HepG2 (cell line): ENCODE data around the gene DYDC2. TPM values are rescaled to one million over a fixed set of nuclear protein-coding genes. Genes with fewer than 3 reads are reported as not detected.

Source experiments
- CCDC6 ChIP-seq: sonication (generic); formaldehyde crosslinking; IDR thresholded peaks from 2 replicates; pipeline ENCODE4 v1.8.1; 2022; ENCODE audit warnings: mild to moderate bottlenecking, missing genetic modification reagents, moderate library complexity
- ELF3 ChIP-seq: IDR thresholded peaks from 2 replicates; pipeline ENCODE4 v1.6.1; 2016; ENCODE audit warnings: missing genetic modification reagents, missing compliant biosample characterization
- FOXO1 ChIP-seq: sonication (generic); formaldehyde crosslinking; IDR thresholded peaks from 2 replicates; pipeline ENCODE4 v1.4.0; 2020; ENCODE audit warnings: missing genetic modification reagents
- HDAC1 ChIP-seq: sonication (generic); formaldehyde crosslinking; IDR thresholded peaks from 2 replicates; pipeline ENCODE4 v1.5.1; 2020; ENCODE audit warnings: mild to moderate bottlenecking, missing genetic modification reagents
- KAT7 ChIP-seq: IDR thresholded peaks from 2 replicates; pipeline ENCODE4 v1.6.1; 2018; ENCODE audit warnings: borderline replicate concordance, missing compliant biosample characterization
- MXI1 ChIP-seq: IDR thresholded peaks from 3 replicates; pipeline ENCODE4 v1.6.1; 2012; ENCODE audit warnings: low read depth, low read length, inconsistent platforms, borderline replicate concordance
- PPARG ChIP-seq: conservative IDR thresholded peaks from 2 replicates; pipeline ENCODE4 v1.6.1; 2016; ENCODE audit warnings: missing biosample characterization, missing genetic modification reagents
- RARA ChIP-seq: IDR thresholded peaks from 2 replicates; pipeline ENCODE4 v1.6.1; 2016; ENCODE audit warnings: missing genetic modification reagents, missing compliant biosample characterization
- RFXANK ChIP-seq: IDR thresholded peaks from 2 replicates; pipeline ENCODE4 v1.6.1; 2016
- ZMYM3 ChIP-seq: sonication (generic); formaldehyde crosslinking; IDR thresholded peaks from 2 replicates; pipeline ENCODE4 v1.5.1; 2020; ENCODE audit warnings: mild to moderate bottlenecking, missing genetic modification reagents
- ZNF614 ChIP-seq: IDR thresholded peaks from 2 replicates; pipeline ENCODE4 v1.6.1; 2018; ENCODE audit warnings: missing biosample characterization, missing genetic modification reagents, inconsistent platforms, borderline replicate concordance
- ZNF768 ChIP-seq: sonication (generic); formaldehyde crosslinking; IDR thresholded peaks from 2 replicates; pipeline ENCODE4 v1.4.0; 2020; ENCODE audit warnings: missing genetic modification reagents
- ZNF792 ChIP-seq: IDR thresholded peaks from 2 replicates; pipeline ENCODE4 v1.6.1; 2016
- ZNF878 ChIP-seq: sonication (generic); formaldehyde crosslinking; IDR thresholded peaks from 2 replicates; pipeline ENCODE4 v1.8.1; 2023; ENCODE audit warnings: mild to moderate bottlenecking, missing genetic modification reagents, moderate library complexity
- polyA plus RNA-seq, 8 experiments: library from polyadenylated mRNA; depleted of rRNA in 3 of 8; stranded (reverse) in 7 of 8; unstranded in 1 of 8; fragments of >200 nt; fragmentation: Illumina TruSeq in 4 of 8; extraction: Trizol in 4 of 8; gene quantifications; 2 replicates each; pipeline versions ENCODE4 v1.2.1 to v1.2.3, GENCODE V29; 2011 to 2016; ENCODE audit warnings: low read depth in 4 of 8, missing spikeins in 1 of 8, mixed read lengths in 1 of 8; ENCODE audit not compliant: insufficient read depth in 1 of 8
- total RNA-seq, 5 experiments: library from RNA; depleted of rRNA; stranded (reverse); fragments of >200 nt; fragmentation: Illumina TruSeq; extraction: Trizol; gene quantifications; 2 replicates each; pipeline ENCODE4 v1.2.3, GENCODE V29; 2016; ENCODE audit warnings: low read depth in 1 of 5
- TF ChIP-seq, protein P1 (sequence below): sonication (generic); IDR thresholded peaks from 2 replicates; pipeline ENCODE4 v1.6.1; 2016; ENCODE audit warnings: low read depth, borderline replicate concordance
- TF ChIP-seq, protein P2 (sequence below): sonication (generic); formaldehyde crosslinking; IDR thresholded peaks from 2 replicates; pipeline ENCODE4 v1.5.1; 2020; ENCODE audit warnings: mild to moderate bottlenecking, missing genetic modification reagents, moderate library complexity
- TF ChIP-seq, protein P3 (sequence below): sonication (generic); formaldehyde crosslinking; IDR thresholded peaks from 2 replicates; pipeline ENCODE4 v1.4.0; 2020; ENCODE audit warnings: missing genetic modification reagents, borderline replicate concordance
- TF ChIP-seq, protein P4 (sequence below): sonication (generic); formaldehyde crosslinking; IDR thresholded peaks from 2 replicates; pipeline ENCODE4 v1.4.0; 2020; ENCODE audit warnings: mild to moderate bottlenecking, missing genetic modification reagents, borderline replicate concordance

DYDC2 gene
- total and polyA plus RNA-seq, 2 of the 13 experiments (the other 11 are each of a cell fraction or from before 2014, with no cell fraction given) = 0.98 to 2.3 TPM

DNA sequence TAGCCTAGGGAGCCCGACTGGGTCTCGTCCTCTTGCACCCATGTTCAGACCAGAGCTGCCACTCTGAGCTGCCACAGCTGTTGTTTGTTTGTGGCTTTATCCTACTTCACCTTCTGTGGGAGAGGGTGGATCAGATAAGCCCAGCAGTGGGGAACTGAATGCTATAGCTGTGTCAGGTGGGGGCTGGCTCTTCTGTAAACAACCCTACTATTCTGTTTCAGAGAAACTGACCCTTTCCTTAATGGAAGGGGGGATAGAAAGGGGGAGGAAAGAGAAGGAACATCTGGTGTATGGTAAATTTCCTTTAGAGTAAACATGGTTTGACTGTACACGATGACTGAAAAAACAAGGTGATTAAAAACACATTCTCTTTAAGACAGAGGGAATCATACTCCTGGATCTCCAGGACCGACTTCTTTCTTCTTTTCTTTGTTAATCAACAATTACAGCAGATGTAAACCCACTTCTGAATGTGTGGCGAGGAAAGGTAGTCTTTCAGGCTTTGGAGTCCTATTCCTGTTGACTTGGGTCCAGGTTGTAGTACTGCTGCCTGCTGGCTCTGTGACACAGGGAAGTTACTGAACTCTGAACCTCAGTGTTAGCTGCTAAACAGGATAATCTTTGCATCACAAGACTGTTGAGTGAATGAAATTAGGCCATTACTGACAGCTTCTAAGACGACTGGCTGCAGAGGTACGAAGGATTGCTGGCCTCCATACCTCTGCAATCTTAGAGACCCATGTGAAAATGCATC, 57.7 kb downstream of the DYDC2 start (continued):
- no peak for TF ChIP-seq RFXANK (CRISPR knock-in tag)
- TF ChIP-seq KAT7 (CRISPR knock-in tag) = peak; percentile 75; the same call in 1 of the 2 replicates
- no peak for TF ChIP-seq ZNF878 (CRISPR knock-in tag)
- 0 out of 2 replicates have a peak, but pooled peaks have one; percentile 49 for TF ChIP-seq HDAC1 (CRISPR knock-in tag)
- TF ChIP-seq ZNF614 (CRISPR knock-in tag) = peak; percentile 79; the same call in 1 of the 2 replicates
- TF ChIP-seq RARA (CRISPR knock-in tag) = peak; percentile 37; the same call in 1 of the 2 replicates
- TF ChIP-seq PPARG (CRISPR knock-in tag) = 0 out of 2 replicates have a peak, but pooled peaks have one; percentile 25
- TF ChIP-seq ELF3 = peak; percentile 68; the same call in 1 of the 2 replicates
- TF ChIP-seq, protein P1, sequence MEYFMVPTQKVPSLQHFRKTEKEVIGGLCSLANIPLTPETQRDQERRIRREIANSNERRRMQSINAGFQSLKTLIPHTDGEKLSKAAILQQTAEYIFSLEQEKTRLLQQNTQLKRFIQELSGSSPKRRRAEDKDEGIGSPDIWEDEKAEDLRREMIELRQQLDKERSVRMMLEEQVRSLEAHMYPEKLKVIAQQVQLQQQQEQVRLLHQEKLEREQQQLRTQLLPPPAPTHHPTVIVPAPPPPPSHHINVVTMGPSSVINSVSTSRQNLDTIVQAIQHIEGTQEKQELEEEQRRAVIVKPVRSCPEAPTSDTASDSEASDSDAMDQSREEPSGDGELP = peak; percentile 66; the same call in 1 of the 2 replicates
- peak; percentile 45; the same call in 1 of the 2 replicates for TF ChIP-seq FOXO1
- TF ChIP-seq, protein P2, sequence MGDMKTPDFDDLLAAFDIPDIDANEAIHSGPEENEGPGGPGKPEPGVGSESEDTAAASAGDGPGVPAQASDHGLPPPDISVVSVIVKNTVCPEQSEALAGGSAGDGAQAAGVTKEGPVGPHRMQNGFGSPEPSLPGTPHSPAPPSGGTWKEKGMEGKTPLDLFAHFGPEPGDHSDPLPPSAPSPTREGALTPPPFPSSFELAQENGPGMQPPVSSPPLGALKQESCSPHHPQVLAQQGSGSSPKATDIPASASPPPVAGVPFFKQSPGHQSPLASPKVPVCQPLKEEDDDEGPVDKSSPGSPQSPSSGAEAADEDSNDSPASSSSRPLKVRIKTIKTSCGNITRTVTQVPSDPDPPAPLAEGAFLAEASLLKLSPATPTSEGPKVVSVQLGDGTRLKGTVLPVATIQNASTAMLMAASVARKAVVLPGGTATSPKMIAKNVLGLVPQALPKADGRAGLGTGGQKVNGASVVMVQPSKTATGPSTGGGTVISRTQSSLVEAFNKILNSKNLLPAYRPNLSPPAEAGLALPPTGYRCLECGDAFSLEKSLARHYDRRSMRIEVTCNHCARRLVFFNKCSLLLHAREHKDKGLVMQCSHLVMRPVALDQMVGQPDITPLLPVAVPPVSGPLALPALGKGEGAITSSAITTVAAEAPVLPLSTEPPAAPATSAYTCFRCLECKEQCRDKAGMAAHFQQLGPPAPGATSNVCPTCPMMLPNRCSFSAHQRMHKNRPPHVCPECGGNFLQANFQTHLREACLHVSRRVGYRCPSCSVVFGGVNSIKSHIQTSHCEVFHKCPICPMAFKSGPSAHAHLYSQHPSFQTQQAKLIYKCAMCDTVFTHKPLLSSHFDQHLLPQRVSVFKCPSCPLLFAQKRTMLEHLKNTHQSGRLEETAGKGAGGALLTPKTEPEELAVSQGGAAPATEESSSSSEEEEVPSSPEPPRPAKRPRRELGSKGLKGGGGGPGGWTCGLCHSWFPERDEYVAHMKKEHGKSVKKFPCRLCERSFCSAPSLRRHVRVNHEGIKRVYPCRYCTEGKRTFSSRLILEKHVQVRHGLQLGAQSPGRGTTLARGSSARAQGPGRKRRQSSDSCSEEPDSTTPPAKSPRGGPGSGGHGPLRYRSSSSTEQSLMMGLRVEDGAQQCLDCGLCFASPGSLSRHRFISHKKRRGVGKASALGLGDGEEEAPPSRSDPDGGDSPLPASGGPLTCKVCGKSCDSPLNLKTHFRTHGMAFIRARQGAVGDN (CRISPR knock-in tag) = no peak
- TF ChIP-seq, protein P3, sequence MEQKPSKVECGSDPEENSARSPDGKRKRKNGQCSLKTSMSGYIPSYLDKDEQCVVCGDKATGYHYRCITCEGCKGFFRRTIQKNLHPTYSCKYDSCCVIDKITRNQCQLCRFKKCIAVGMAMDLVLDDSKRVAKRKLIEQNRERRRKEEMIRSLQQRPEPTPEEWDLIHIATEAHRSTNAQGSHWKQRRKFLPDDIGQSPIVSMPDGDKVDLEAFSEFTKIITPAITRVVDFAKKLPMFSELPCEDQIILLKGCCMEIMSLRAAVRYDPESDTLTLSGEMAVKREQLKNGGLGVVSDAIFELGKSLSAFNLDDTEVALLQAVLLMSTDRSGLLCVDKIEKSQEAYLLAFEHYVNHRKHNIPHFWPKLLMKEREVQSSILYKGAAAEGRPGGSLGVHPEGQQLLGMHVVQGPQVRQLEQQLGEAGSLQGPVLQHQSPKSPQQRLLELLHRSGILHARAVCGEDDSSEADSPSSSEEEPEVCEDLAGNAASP (CRISPR knock-in tag) = no peak; the same call in 1 of the 2 replicates
- TF ChIP-seq ZNF792 = 0 out of 2 replicates have a peak, but pooled peaks have one; percentile 27
- 0 out of 2 replicates have a peak, but pooled peaks have one; percentile 34 for TF ChIP-seq ZMYM3 (CRISPR knock-in tag)
- TF ChIP-seq MXI1 = no peak
- TF ChIP-seq, protein P4, sequence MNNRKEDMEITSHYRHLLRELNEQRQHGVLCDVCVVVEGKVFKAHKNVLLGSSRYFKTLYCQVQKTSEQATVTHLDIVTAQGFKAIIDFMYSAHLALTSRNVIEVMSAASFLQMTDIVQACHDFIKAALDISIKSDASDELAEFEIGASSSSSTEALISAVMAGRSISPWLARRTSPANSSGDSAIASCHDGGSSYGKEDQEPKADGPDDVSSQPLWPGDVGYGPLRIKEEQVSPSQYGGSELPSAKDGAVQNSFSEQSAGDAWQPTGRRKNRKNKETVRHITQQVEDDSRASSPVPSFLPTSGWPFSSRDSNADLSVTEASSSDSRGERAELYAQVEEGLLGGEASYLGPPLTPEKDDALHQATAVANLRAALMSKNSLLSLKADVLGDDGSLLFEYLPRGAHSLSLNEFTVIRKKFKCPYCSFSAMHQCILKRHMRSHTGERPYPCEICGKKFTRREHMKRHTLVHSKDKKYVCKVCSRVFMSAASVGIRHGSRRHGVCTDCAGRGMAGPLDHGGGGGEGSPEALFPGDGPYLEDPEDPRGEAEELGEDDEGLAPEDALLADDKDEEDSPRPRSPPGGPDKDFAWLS = no peak
- no peak for TF ChIP-seq CCDC6 (CRISPR knock-in tag)
- no peak for TF ChIP-seq ZNF768 (CRISPR knock-in tag)
